Natural killer cell treated with Interleukin-12 subunit alpha and Interleukin-12 subunit beta and Interleukin-15 and Interleukin-18, amount 100 ng/mL, for 72 hours (primary cell): ENCODE results near the gene UNC79. TPM values are rescaled to one million over a fixed set of nuclear protein-coding genes. Genes with fewer than 3 reads are reported as not detected.

ENCODE experiments used
- ATAC-seq, 2 donors: fragments of 150-1000 bp; cut with Tn5 transposase in 1 of 2; sonication (Bioruptor Pico), chemical (Tn5 transposase) in 1 of 2; 2 replicates each; pipeline ENCODE4 v1.10.0; 2021
- DNase-seq: peaks from one replicate; pipeline ENCODE4 v3.0.0; 2022; ENCODE audit warnings: low spot score
- H3K27ac Mint-ChIP-seq, 2 donors: 1 replicate in 1 of 2; 2 replicates in 1 of 2; pipeline ENCODE4 v1.8.0; 2022; ENCODE audit warnings: mixed read lengths in 2 of 2, mild to moderate bottlenecking in 1 of 2, moderate library complexity in 1 of 2
- H3K27me3 Mint-ChIP-seq, 2 donors: 1 replicate in 1 of 2; 2 replicates in 1 of 2; pipeline ENCODE4 v1.8.0; 2022; ENCODE audit warnings: mixed read lengths in 2 of 2
- H3K36me3 Mint-ChIP-seq: one replicate; pipeline ENCODE4 v1.8.0; 2022; ENCODE audit warnings: mixed read lengths
- H3K4me1 Mint-ChIP-seq, 2 donors: 1 replicate in 1 of 2; 2 replicates in 1 of 2; pipeline ENCODE4 v1.8.0; 2022; ENCODE audit warnings: low read depth in 2 of 2, mixed read lengths in 2 of 2, mild to moderate bottlenecking in 1 of 2
- H3K4me3 Mint-ChIP-seq: one replicate; pipeline ENCODE4 v1.8.0; 2022; ENCODE audit warnings: mixed read lengths
- H3K9me3 Mint-ChIP-seq: 2 replicates; pipeline ENCODE4 v1.8.0; 2022; ENCODE audit warnings: mixed read lengths
- total RNA-seq, 2 donors: library from RNA; stranded (reverse); gene quantifications; one replicate each; pipeline ENCODE4 v1.2.3, GENCODE V29; 2022

UNC79 gene
- total RNA-seq, 2 donors from 2014 or later = 0.02 to 0.06 TPM

DNA sequence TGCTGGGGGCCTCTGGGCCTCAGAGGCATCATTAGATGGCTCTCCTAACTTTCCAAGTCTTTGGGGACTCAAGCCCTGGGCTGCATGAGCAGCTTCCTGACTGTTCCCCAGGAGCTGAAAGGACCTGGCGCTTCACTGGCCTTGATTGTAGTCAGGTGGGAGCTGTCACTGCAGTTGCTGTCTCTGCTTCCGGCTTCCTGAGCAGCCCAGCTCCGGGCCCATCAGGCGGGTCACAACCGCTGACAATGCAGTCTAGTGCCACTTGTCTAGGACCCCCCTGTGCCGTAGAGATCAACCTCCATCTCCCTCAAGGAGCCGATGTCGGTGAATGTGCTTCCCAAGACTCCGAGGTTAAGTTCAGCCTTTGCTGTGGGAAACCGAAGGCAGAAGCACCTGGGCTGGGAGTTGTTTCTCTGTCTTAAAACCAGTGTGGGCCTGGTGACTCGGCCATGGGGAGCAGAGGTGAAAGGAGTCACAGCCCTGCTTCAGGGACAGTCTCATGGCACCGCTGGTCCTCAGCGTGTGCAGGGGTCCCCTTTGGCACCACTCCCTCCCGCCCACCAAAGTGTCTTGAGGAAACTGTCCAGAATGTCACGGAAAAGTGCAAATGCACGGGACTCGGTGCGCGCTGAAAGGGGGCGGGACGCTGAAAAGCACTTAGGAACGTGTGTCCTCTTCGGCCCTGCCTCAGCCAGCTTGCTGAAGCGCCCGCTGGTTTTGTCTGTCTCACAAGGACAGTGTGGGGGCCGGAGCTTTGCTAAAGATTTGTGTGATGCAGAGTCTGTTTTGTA lies 312.7 kb downstream of the UNC79 start:
- H3K27ac Mint-ChIP-seq = no peak overlapping the region
- no peak for ATAC-seq
- no peak for DNase-seq
- no peaks in the 10 kb centered on the region for H3K36me3 Mint-ChIP-seq
- no peaks in the 10 kb centered on the region for H3K9me3 Mint-ChIP-seq
- no peak overlapping the region for H3K4me3 Mint-ChIP-seq
- H3K4me1 Mint-ChIP-seq = peaks cover 0 to 6% of the 10 kb centered on the region in 2 donors
- H3K27me3 Mint-ChIP-seq = peaks cover 4 to 19% of the 10 kb centered on the region in 2 donors

DNA sequence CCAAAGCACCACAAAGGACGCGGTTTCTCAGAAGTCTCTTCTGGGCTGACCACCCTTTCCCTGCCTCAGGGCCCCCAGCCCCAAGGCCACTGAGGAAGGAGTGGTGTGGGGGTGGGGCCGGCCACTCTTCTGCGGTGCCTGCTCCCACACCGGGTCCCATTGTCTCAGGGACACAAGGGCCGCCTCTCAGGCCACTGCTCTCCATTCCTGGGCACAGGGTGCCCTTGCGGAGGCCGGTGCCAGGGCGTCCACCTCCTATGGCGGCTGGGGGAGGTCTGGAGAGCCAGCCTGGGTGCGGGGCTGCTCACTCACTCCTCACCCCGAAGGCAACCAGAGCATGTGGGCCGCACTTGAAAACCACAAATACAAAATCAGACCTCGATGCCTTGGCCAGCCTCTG lies 313.4 kb downstream of the UNC79 start:
- H3K36me3 Mint-ChIP-seq = no peaks in the 10 kb centered on the region
- no peak overlapping the region for H3K4me3 Mint-ChIP-seq
- H3K27ac Mint-ChIP-seq = no peak overlapping the region
- ATAC-seq = no peak
- DNase-seq = no peak
- peaks cover 0 to 6% of the 10 kb centered on the region in 2 donors for H3K4me1 Mint-ChIP-seq
- peaks cover 4 to 19% of the 10 kb centered on the region in 2 donors for H3K27me3 Mint-ChIP-seq
- H3K9me3 Mint-ChIP-seq = no peaks in the 10 kb centered on the region

- ATAC-seq (peak in 1 of 2 donors; percentile 25), DNase-seq (no peak)
- Mint-ChIP-seq H3K4me1 (peaks cover 0 to 6% of the 10 kb centered on the region in 2 donors), H3K36me3 (no peaks in the 10 kb centered on the region), H3K9me3 (no peaks in the 10 kb centered on the region), H3K27me3 (peaks cover 2 to 19% of the 10 kb centered on the region in 2 donors), H3K4me3 (no peak overlapping the region), H3K27ac (no peak overlapping the region)
These were observed 314.1 kb downstream of the UNC79 start for GRCh38 chr14:93744876-93745275.

GRCh38 chr14:93745603-93746273 lies 315.0 kb downstream of the UNC79 start:
- ATAC-seq = no peak

DNA sequence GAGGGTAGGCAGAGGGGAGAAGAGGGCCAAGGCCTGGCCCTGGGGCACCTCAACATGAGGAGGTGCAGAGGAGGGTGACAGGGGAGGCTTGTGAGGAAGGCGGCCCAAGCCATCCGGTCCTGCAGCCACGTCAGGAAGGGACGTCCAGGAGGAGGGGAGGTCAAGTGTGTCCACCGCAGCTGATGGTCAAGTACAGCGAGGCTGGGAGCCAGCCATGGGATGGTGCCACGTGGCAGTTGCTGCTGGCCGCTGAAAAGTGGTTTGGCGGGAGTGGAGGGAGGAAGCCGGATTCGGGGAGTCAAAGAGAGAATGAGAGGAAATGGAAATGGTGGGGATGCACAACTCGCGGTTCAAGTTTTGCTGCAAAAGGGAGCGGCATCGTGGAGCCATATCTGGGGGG lies 316.4 kb downstream of the UNC79 start:
- H3K4me1 Mint-ChIP-seq = peaks cover 0 to 6% of the 10 kb centered on the region in 2 donors

More at GRCh38 chr14:93745603-93746273, 315.0 kb downstream of the UNC79 start:
- Mint-ChIP-seq H3K9me3 (no peaks in the 10 kb centered on the region), H3K27me3 (peaks cover 2 to 19% of the 10 kb centered on the region in 2 donors), H3K27ac (no peak overlapping the region), H3K4me3 (no peak overlapping the region), H3K4me1 (peaks cover 0 to 6% of the 10 kb centered on the region in 2 donors), H3K36me3 (no peaks in the 10 kb centered on the region)
- DNase-seq = no peak

DNA sequence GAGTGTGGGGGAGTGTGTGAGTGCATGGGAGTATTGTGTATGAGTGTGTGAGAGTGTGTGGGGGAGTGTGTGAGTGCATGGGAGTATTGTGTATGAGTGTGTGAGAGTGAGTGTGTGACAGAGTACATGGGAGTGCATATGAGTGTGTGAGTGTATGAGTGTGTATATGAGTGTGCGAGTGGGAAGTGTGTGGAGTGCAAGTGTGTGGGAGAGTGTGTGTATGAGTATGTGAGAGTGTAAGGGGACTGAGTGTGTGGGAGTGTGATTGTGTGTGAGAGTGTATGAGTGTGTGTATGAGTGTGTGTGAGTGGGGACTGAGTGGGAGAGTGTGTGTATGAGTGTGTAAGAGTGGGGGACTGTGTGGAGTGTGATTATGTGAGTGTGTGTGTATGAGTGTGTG lies 316.8 kb downstream of the UNC79 start:
- DNase-seq (no peak), ATAC-seq (no peak)
- Mint-ChIP-seq H3K36me3 (no peaks in the 10 kb centered on the region), H3K9me3 (no peaks in the 10 kb centered on the region), H3K27ac (no peak overlapping the region), H3K4me3 (no peak overlapping the region), H3K27me3 (peaks cover 0 to 14% of the 10 kb centered on the region in 2 donors), H3K4me1 (peaks cover 0 to 6% of the 10 kb centered on the region in 2 donors)

More for the DNA sequence above, 316.4 kb downstream of the UNC79 start:
- Mint-ChIP-seq H3K4me3 (no peak overlapping the region), H3K27me3 (peaks cover 0 to 18% of the 10 kb centered on the region in 2 donors), H3K27ac (no peak overlapping the region), H3K9me3 (no peaks in the 10 kb centered on the region), H3K36me3 (no peaks in the 10 kb centered on the region)
- no peak for ATAC-seq
- no peak for DNase-seq

- no peak overlapping the region for H3K4me3 Mint-ChIP-seq
- peaks cover 0 to 10% of the 10 kb centered on the region in 2 donors for H3K27me3 Mint-ChIP-seq
- peaks cover 0 to 6% of the 10 kb centered on the region in 2 donors for H3K4me1 Mint-ChIP-seq
- no peak overlapping the region for H3K27ac Mint-ChIP-seq
- H3K9me3 Mint-ChIP-seq = no peaks in the 10 kb centered on the region
- DNase-seq = no peak
- no peaks in the 10 kb centered on the region for H3K36me3 Mint-ChIP-seq
- ATAC-seq = no peak
These were observed 317.7 kb downstream of the UNC79 start for GRCh38 chr14:93748208-93749075.

DNA sequence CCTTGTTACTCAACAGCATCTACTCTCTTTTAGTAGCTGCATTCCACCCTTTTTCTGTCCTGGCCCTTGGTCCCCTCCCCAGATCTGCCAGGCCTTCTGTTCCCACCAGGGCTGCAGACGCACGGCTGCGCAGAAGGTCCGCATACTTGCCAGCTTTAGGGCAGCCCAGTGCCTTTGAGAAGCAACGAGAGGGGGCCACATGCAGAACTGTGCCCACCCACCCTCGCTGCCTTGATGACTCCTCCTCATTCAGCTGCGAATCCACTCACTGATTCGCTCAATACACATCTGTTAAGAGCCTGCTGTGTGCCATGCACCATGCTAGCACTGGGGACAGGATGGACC lies 318.3 kb downstream of the UNC79 start:
- peaks cover 0 to 10% of the 10 kb centered on the region in 2 donors for H3K27me3 Mint-ChIP-seq
- H3K4me3 Mint-ChIP-seq = no peak overlapping the region
- H3K36me3 Mint-ChIP-seq = no peaks in the 10 kb centered on the region
- no peaks in the 10 kb centered on the region for H3K9me3 Mint-ChIP-seq
- no peak overlapping the region for H3K27ac Mint-ChIP-seq
- peaks cover 0 to 6% of the 10 kb centered on the region in 2 donors for H3K4me1 Mint-ChIP-seq
- ATAC-seq = no peak
- DNase-seq = no peak

- H3K36me3 Mint-ChIP-seq = no peaks in the 10 kb centered on the region
- no peaks in the 10 kb centered on the region for H3K9me3 Mint-ChIP-seq
- DNase-seq = no peak
- no peak for ATAC-seq
- H3K27ac Mint-ChIP-seq = no peak overlapping the region
- H3K4me1 Mint-ChIP-seq = no peaks in the 10 kb centered on the region
- H3K4me3 Mint-ChIP-seq = no peak overlapping the region
- H3K27me3 Mint-ChIP-seq = peaks cover 0 to 15% of the 10 kb centered on the region in 2 donors
These were observed 321.4 kb downstream of the UNC79 start for GRCh38 chr14:93751946-93752655.

DNA sequence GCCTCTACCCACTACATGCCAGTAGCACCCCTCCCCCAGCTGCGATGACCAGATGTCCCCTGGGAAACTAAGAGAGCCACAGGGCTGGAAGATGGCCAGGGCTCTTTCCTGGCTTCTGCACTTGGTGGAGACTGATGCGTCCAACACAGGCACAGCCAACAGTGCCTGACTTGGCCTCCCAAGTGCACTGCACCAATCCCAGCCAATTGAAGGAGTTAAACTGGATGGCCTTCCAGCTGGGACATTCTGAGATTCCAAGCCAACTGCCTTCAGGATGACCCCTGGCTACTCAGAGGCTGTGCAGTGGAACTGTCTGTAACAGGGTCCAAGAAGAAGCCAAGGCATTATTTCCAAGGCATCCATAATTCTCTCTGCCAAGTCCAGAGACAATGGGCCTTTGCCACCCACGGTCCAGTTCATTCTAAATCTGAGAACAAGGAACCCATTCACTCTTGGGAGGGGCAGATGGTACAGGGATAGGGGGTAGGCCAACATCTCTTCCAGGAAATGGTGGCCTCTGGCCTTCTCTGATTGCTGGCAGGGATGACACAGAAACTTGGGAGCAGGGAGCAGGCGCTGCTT lies 322.3 kb downstream of the UNC79 start:
- Mint-ChIP-seq H3K27me3 (peaks cover 0 to 9% of the 10 kb centered on the region in 2 donors), H3K4me1 (no peaks in the 10 kb centered on the region), H3K36me3 (no peaks in the 10 kb centered on the region), H3K9me3 (no peaks in the 10 kb centered on the region), H3K4me3 (no peak overlapping the region), H3K27ac (no peak overlapping the region)
- no peak for ATAC-seq
- DNase-seq = no peak

GRCh38 chr14:93753647-93754046 lies 322.9 kb downstream of the UNC79 start:
- H3K4me1 Mint-ChIP-seq = no peaks in the 10 kb centered on the region
- H3K27me3 Mint-ChIP-seq = peaks cover 0 to 7% of the 10 kb centered on the region in 2 donors
- no peak overlapping the region for H3K4me3 Mint-ChIP-seq
- no peaks in the 10 kb centered on the region for H3K36me3 Mint-ChIP-seq
- ATAC-seq (no peak), DNase-seq (no peak)
- H3K9me3 Mint-ChIP-seq = no peaks in the 10 kb centered on the region
- H3K27ac Mint-ChIP-seq = no peak overlapping the region

DNA sequence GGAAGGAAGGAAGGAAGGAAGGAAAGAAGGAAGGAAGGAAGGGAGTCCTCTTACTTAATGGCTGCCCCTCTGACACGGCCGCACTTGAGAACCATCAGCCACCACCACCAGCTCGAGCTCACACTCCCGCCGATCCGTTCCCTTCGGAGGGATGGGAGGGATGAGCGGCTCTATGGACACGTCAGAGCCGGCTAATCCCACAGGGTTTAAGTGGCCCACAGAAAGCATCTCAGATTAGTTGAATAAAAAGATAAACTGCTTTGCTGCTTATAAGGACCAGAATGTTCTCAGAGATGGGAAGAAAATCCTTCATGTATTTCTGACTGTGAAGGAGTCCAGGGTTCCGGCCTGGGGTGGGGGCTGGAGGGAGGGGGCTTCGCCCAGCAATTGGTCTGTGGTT lies 326.5 kb downstream of the UNC79 start:
- Mint-ChIP-seq H3K27me3 (peaks cover 11 to 24% of the 10 kb centered on the region in 2 donors), H3K4me1 (no peaks in the 10 kb centered on the region), H3K4me3 (no peak overlapping the region), H3K27ac (no peak overlapping the region), H3K9me3 (no peaks in the 10 kb centered on the region), H3K36me3 (no peaks in the 10 kb centered on the region)
- DNase-seq (no peak), ATAC-seq (no peak)
